HepG2 (cell line): ENCODE measurements around the gene NMBR. TPM values are rescaled to one million over a fixed set of nuclear protein-coding genes. Genes with fewer than 3 reads are reported as not detected.

Experiments used
- ARID5B ChIP-seq: IDR thresholded peaks from 2 replicates; pipeline ENCODE4 v1.4.0; 2020; ENCODE audit warnings: mild to moderate bottlenecking, missing genetic modification reagents
- FOXC1 ChIP-seq: sonication (generic); formaldehyde crosslinking; IDR thresholded peaks from 2 replicates; pipeline ENCODE4 v1.8.0; 2022; ENCODE audit warnings: mild to moderate bottlenecking, missing genetic modification reagents, borderline replicate concordance
- GABPB1 ChIP-seq: IDR thresholded peaks from 2 replicates; pipeline ENCODE4 v1.6.1; 2016; ENCODE audit warnings: mild to moderate bottlenecking, missing genetic modification reagents, moderate library complexity, missing compliant biosample characterization
- HMG20B ChIP-seq: conservative IDR thresholded peaks from 2 replicates; pipeline ENCODE4 v1.6.1; 2016; ENCODE audit warnings: missing genetic modification reagents, missing compliant biosample characterization
- IRF2 ChIP-seq: IDR thresholded peaks from 2 replicates; pipeline ENCODE4 v1.6.1; 2018; ENCODE audit warnings: missing genetic modification reagents, missing compliant biosample characterization
- MAZ ChIP-seq, 2 experiments: sonication (generic) in 1 of 2; formaldehyde crosslinking in 1 of 2; IDR thresholded peaks; 2 replicates each; pipeline versions ENCODE4 v1.5.0 to v1.6.1; 2012 to 2020; ENCODE audit warnings: low read depth in 2 of 2, mild to moderate bottlenecking in 2 of 2, borderline replicate concordance in 1 of 2, improper control_type of control experiment in 1 of 2, low read length in 1 of 2, missing genetic modification reagents in 1 of 2, moderate library complexity in 1 of 2
- NFE2L1 ChIP-seq: sonication (generic); formaldehyde crosslinking; IDR thresholded peaks from 2 replicates; pipeline ENCODE4 v1.4.0; 2020; ENCODE audit warnings: missing genetic modification reagents, mild to moderate bottlenecking, borderline replicate concordance
- NFE2L2 ChIP-seq: fragments of 150-350 bp; IDR thresholded peaks from 2 replicates; pipeline ENCODE4 v1.6.1; 2014; ENCODE audit warnings: low read length
- TEF ChIP-seq: sonication (generic); formaldehyde crosslinking; IDR thresholded peaks from 2 replicates; pipeline ENCODE4 v1.5.0; 2020; ENCODE audit warnings: missing genetic modification reagents
- ZFY ChIP-seq: sonication (generic); formaldehyde crosslinking; IDR thresholded peaks from 2 replicates; pipeline ENCODE4 v1.4.0; 2020; ENCODE audit warnings: missing genetic modification reagents
- ZMYM4 ChIP-seq: sonication (generic); formaldehyde crosslinking; IDR thresholded peaks from 2 replicates; pipeline ENCODE4 v1.8.1; 2023; ENCODE audit warnings: mild to moderate bottlenecking, missing genetic modification reagents
- ZNF530 ChIP-seq: sonication (generic); formaldehyde crosslinking; IDR thresholded peaks from 2 replicates; pipeline ENCODE4 v1.5.0; 2020; ENCODE audit warnings: low read depth, mild to moderate bottlenecking, missing genetic modification reagents
- ZNF562 ChIP-seq: sonication (generic); formaldehyde crosslinking; IDR thresholded peaks from 2 replicates; pipeline ENCODE4 v1.8.0; 2022; ENCODE audit warnings: missing genetic modification reagents, borderline replicate concordance
- ZNF570 ChIP-seq: sonication (generic); formaldehyde crosslinking; IDR thresholded peaks from 2 replicates; pipeline ENCODE4 v1.4.0; 2020; ENCODE audit warnings: mild to moderate bottlenecking, missing genetic modification reagents, borderline replicate concordance
- ZNF576 ChIP-seq: sonication (generic); formaldehyde crosslinking; IDR thresholded peaks from 2 replicates; pipeline ENCODE4 v1.4.0; 2020; ENCODE audit warnings: mild to moderate bottlenecking, missing genetic modification reagents
- ZNF609 ChIP-seq: sonication (generic); formaldehyde crosslinking; IDR thresholded peaks from 2 replicates; pipeline ENCODE4 v1.4.0; 2020; ENCODE audit warnings: mild to moderate bottlenecking, missing genetic modification reagents, borderline replicate concordance
- ZNF7 ChIP-seq: IDR thresholded peaks from 2 replicates; pipeline ENCODE4 v1.6.1; 2016; ENCODE audit warnings: missing biosample characterization, missing genetic modification reagents
- polyA plus RNA-seq, 8 experiments: library from polyadenylated mRNA; depleted of rRNA in 3 of 8; stranded (reverse) in 7 of 8; unstranded in 1 of 8; fragments of >200 nt; fragmentation: Illumina TruSeq in 4 of 8; extraction: Trizol in 4 of 8; gene quantifications; 2 replicates each; pipeline versions ENCODE4 v1.2.1 to v1.2.3, GENCODE V29; 2011 to 2016; ENCODE audit warnings: low read depth in 4 of 8, missing spikeins in 1 of 8, mixed read lengths in 1 of 8; ENCODE audit not compliant: insufficient read depth in 1 of 8
- total RNA-seq, 5 experiments: library from RNA; depleted of rRNA; stranded (reverse); fragments of >200 nt; fragmentation: Illumina TruSeq; extraction: Trizol; gene quantifications; 2 replicates each; pipeline ENCODE4 v1.2.3, GENCODE V29; 2016; ENCODE audit warnings: low read depth in 1 of 5

NMBR gene
- total and polyA plus RNA-seq, 2 of the 13 experiments (the other 11 are each of a cell fraction or from before 2014, with no cell fraction given): not detected

GRCh38 chr6:142146828-142147662 is at the start of gene NMBR, which contains the start of gene VTA1 (continued):
- peak; percentile 94 for TF ChIP-seq ARID5B (CRISPR knock-in tag)
- 0 out of 2 replicates have a peak, but pooled peaks have one; percentile 55 for TF ChIP-seq ZNF576 (CRISPR knock-in tag)
- peak; percentile 99 for TF ChIP-seq IRF2
- no peak for TF ChIP-seq ZNF530
- TF ChIP-seq HMG20B (CRISPR knock-in tag): peak; percentile 73
- peak; percentile 100 for TF ChIP-seq ZMYM4 (CRISPR knock-in tag)
- TF ChIP-seq FOXC1: peak; percentile 99
- no peak for TF ChIP-seq ZNF7
- TF ChIP-seq NFE2L1 (CRISPR knock-in tag): no peak
- TF ChIP-seq ZFY (CRISPR knock-in tag): peak; percentile 94
- TF ChIP-seq TEF: no peak
- TF ChIP-seq GABPB1 (CRISPR knock-in tag): peak; percentile 99
- peak; percentile 76 for TF ChIP-seq ZNF609 (CRISPR knock-in tag)
- TF ChIP-seq MAZ (IDR thresholded peaks at IDR 0.05; ENCODE audit: borderline replicate concordance, low read depth, low read length): peak; percentile 86
- peak; percentile 98 for TF ChIP-seq MAZ (CRISPR knock-in tag; IDR thresholded peaks at IDR 0.05; ENCODE audit: low read depth)
- no peak for TF ChIP-seq ZNF562 (CRISPR knock-in tag)
- TF ChIP-seq NFE2L2: no peak
- TF ChIP-seq ZNF570 (CRISPR knock-in tag): no peak
